Measurements from ENCODE around the gene GRM1. TPM values are rescaled to one million over a fixed set of nuclear protein-coding genes. Genes with fewer than 3 reads are reported as not detected.

Gene GRM1
- total and polyA plus RNA-seq, 2 donors (not counting 1 experiment from before 2014, with no cell fraction given) = not detected

DNA sequence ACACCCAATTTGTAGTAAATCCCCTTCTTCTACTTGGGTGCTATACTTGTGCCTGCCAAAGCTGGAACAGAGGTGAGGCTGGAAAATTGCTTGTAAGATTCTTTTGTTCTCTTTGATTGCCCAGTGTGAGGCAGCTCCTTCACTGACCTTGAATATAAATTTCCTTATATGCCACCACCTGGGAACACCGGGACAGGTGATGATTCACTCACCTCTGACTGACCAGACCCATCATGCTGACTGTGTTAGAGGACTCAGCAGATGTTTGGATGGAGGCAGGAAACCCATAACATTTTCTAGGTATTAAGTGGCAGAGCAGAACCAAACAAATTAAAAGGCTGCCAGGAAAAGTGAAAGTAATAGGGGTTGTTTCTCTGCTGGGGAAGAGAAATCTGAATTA, 120.9 kb downstream of the GRM1 start:
- CTCF ChIA-PET = no interaction called here
- intact Hi-C loops (cut with micrococcal nuclease) = no loop called here
- TF ChIP-seq EZH2 (IDR thresholded peaks at IDR 0.05; ENCODE audit: borderline replicate concordance, insufficient read depth, low read depth, low read length, poor library complexity, severe bottlenecking) (no peak), CTCF (IDR thresholded peaks at IDR 0.05) (no peak)
- POLR2A ChIA-PET = no interaction called here
- Histone ChIP-seq H3K27ac (ENCODE audit: low read length in 2 of 2) (no peak overlapping the region), H3K27me3 (replicated peaks in 1 of 4; ENCODE audit: control extremely low read depth in 1 of 4, control insufficient read depth in 3 of 4, insufficient read depth in 4 of 4, low read length in 3 of 4) (no peaks in the 10 kb centered on the region), H3K4me2 (replicated peaks; ENCODE audit: low read depth, low read length, poor library complexity, severe bottlenecking) (no peak overlapping the region), H3K4me3 (ENCODE audit: control extremely low read depth in 1 of 5, extremely low read depth in 1 of 5, insufficient read depth in 1 of 5, low read depth in 2 of 5, low read length in 4 of 5) (no peak overlapping the region), H3K79me2 (ENCODE audit: control insufficient read depth, insufficient read depth, low read length) (no peaks in the 10 kb centered on the region), H3K9ac (ENCODE audit: low read length) (no peak overlapping the region), H3K36me3 (replicated peaks in 1 of 2; ENCODE audit: control extremely low read depth in 1 of 2, control insufficient read depth in 1 of 2, extremely low read depth in 1 of 2, insufficient read depth in 2 of 2, low read length in 1 of 2) (no peaks in the 10 kb centered on the region), H2AFZ (ENCODE audit: insufficient read depth, low read depth, low read length, poor library complexity, severe bottlenecking) (no peak overlapping the region), H4K20me1 (ENCODE audit: control insufficient read depth, insufficient read depth, low read length, poor library complexity, severe bottlenecking) (no peaks in the 10 kb centered on the region), H3K9me3 (ENCODE audit: control extremely low read depth in 1 of 3, control insufficient read depth in 2 of 3, insufficient read depth in 1 of 3, low read length in 2 of 3) (no peaks in the 10 kb centered on the region), H3K4me1 (ENCODE audit: control insufficient read depth in 2 of 2, insufficient read depth in 2 of 2, low read length in 2 of 2) (no peaks in the 10 kb centered on the region)
- no peaks in the 10 kb centered on the region for H3K27me3 Mint-ChIP-seq
- H3K9me3 Mint-ChIP-seq (ENCODE audit: insufficient read depth) = no peaks in the 10 kb centered on the region
- WGBS (ENCODE audit: insufficient coverage) = no CpG with 5 or more reads among the region's 1 CpG
- H3K27ac Mint-ChIP-seq = no peak overlapping the region
- DNase-seq (no peak), ATAC-seq (ENCODE audit: low read depth) (no peak)
- no peak overlapping the region for H3K4me3 Mint-ChIP-seq
- H3K4me1 Mint-ChIP-seq = no peaks in the 10 kb centered on the region

GRCh38 chr6:146153040-146153758, 124.3 kb downstream of the GRM1 start:
- Mint-ChIP-seq H3K9me3 (ENCODE audit: insufficient read depth) (no peaks in the 10 kb centered on the region), H3K4me1 (no peaks in the 10 kb centered on the region), H3K27me3 (no peaks in the 10 kb centered on the region), H3K27ac (no peak overlapping the region), H3K4me3 (no peak overlapping the region)
- POLR2A ChIA-PET = no interaction called here
- Histone ChIP-seq H3K9me3 (ENCODE audit: control extremely low read depth in 1 of 3, control insufficient read depth in 2 of 3, insufficient read depth in 1 of 3, low read length in 2 of 3) (no peaks in the 10 kb centered on the region), H2AFZ (ENCODE audit: insufficient read depth, low read depth, low read length, poor library complexity, severe bottlenecking) (no peak overlapping the region), H3K4me1 (ENCODE audit: control insufficient read depth in 2 of 2, insufficient read depth in 2 of 2, low read length in 2 of 2) (no peaks in the 10 kb centered on the region), H3K27ac (ENCODE audit: low read length in 2 of 2) (no peak overlapping the region), H3K79me2 (ENCODE audit: control insufficient read depth, insufficient read depth, low read length) (no peaks in the 10 kb centered on the region), H3K27me3 (replicated peaks in 1 of 4; ENCODE audit: control extremely low read depth in 1 of 4, control insufficient read depth in 3 of 4, insufficient read depth in 4 of 4, low read length in 3 of 4) (no peaks in the 10 kb centered on the region), H3K9ac (ENCODE audit: low read length) (no peak overlapping the region), H3K4me3 (ENCODE audit: control extremely low read depth in 1 of 5, extremely low read depth in 1 of 5, insufficient read depth in 1 of 5, low read depth in 2 of 5, low read length in 4 of 5) (no peak overlapping the region), H3K4me2 (replicated peaks; ENCODE audit: low read depth, low read length, poor library complexity, severe bottlenecking) (no peak overlapping the region), H3K36me3 (replicated peaks in 1 of 2; ENCODE audit: control extremely low read depth in 1 of 2, control insufficient read depth in 1 of 2, extremely low read depth in 1 of 2, insufficient read depth in 2 of 2, low read length in 1 of 2) (no peaks in the 10 kb centered on the region), H4K20me1 (ENCODE audit: control insufficient read depth, insufficient read depth, low read length, poor library complexity, severe bottlenecking) (no peaks in the 10 kb centered on the region)
- ATAC-seq (ENCODE audit: low read depth) (no peak), DNase-seq (no peak)
- CTCF ChIA-PET = no interaction called here
- intact Hi-C loops (cut with micrococcal nuclease) = no loop called here
- 93% methylated on average over 2 of the region's 4 CpGs for WGBS (ENCODE audit: insufficient coverage)
- TF ChIP-seq CTCF (IDR thresholded peaks at IDR 0.05) = no peak
- no peak for TF ChIP-seq EZH2 (IDR thresholded peaks at IDR 0.05; ENCODE audit: borderline replicate concordance, insufficient read depth, low read depth, low read length, poor library complexity, severe bottlenecking)

All from B cell (primary cell).